PC-9 (cell line): ENCODE data around the gene NAT10. TPM values are rescaled to one million over a fixed set of nuclear protein-coding genes. Genes with fewer than 3 reads are reported as not detected.

Source experiments
- BruUV-seq: library from RNA; stranded (reverse); fragments of 400-500 nt; replicated peaks from 2 replicates; lab custom pipeline; 2021; lab: Mats Ljungman, UMichigan
- CTCF ChIA-PET: fragments of 300-600 bp; sonication (Branson Sonifier 250); formaldehyde crosslinking; loops from one replicate; lab custom pipeline; 2022; ENCODE audit warnings: antibody characterized with exemption; lab: Charles Lee
- POLR2A ChIA-PET: fragments of 300-600 bp; sonication (Branson Sonifier 250); formaldehyde crosslinking; loops from one replicate; lab custom pipeline; 2022; ENCODE audit warnings: antibody characterized with exemption; ENCODE audit not compliant: unreplicated experiment; lab: Charles Lee
- DNase-seq, 2 experiments: peaks; one replicate each; pipeline versions ENCODE4 v3.0.0 to v3.0.0-alpha.2; 2015 to 2022; ENCODE audit warnings: mixed read lengths in 1 of 2
- H2AFZ ChIP-seq: fragments of 200-600 bp; sonication (generic); 2 replicates; pipeline ENCODE4 v1.8.1; 2017; ENCODE audit warnings: antibody characterized with exemption
- H3F3A ChIP-seq: fragments of 200-600 bp; sonication (generic); 2 replicates; pipeline ENCODE4 v1.8.1; 2017; ENCODE audit warnings: antibody characterized with exemption, mild to moderate bottlenecking, low read depth; ENCODE audit not compliant: insufficient read depth
- H3K27ac ChIP-seq: fragments of 200-600 bp; sonication (generic); 2 replicates; pipeline ENCODE4 v1.6.1; 2016; ENCODE audit warnings: mixed run types
- H3K27me3 ChIP-seq: fragments of 200-600 bp; sonication (generic); 2 replicates; pipeline ENCODE4 v1.6.1; 2016; ENCODE audit warnings: low read depth, mixed run types; ENCODE audit not compliant: insufficient read depth
- H3K36me3 ChIP-seq: fragments of 200-600 bp; sonication (generic); 2 replicates; pipeline ENCODE4 v1.6.1; 2016; ENCODE audit warnings: low read depth, mixed run types
- H3K4me1 ChIP-seq: fragments of 200-600 bp; sonication (generic); replicated peaks from 2 replicates; pipeline ENCODE4 v1.6.1; 2016; ENCODE audit warnings: mixed run types; ENCODE audit not compliant: insufficient read depth
- H3K4me2 ChIP-seq: fragments of 200-600 bp; sonication (generic); 2 replicates; pipeline ENCODE4 v1.6.1; 2017; ENCODE audit warnings: mixed run types
- H3K4me3 ChIP-seq: fragments of 200-600 bp; sonication (generic); 2 replicates; pipeline ENCODE4 v1.6.1; 2016; ENCODE audit warnings: mixed run types
- H3K79me2 ChIP-seq: fragments of 200-600 bp; sonication (generic); 2 replicates; pipeline ENCODE4 v1.6.1; 2017; ENCODE audit warnings: low read depth, mixed run types
- H3K9me2 ChIP-seq: fragments of 200-600 bp; sonication (generic); 2 replicates; pipeline ENCODE4 v1.8.1; 2017; ENCODE audit warnings: mild to moderate bottlenecking; ENCODE audit not compliant: insufficient read depth
- H3K9me3 ChIP-seq: fragments of 200-600 bp; sonication (generic); 2 replicates; pipeline ENCODE4 v1.8.1; 2016; ENCODE audit warnings: low read depth; ENCODE audit not compliant: insufficient read depth
- H4K20me1 ChIP-seq: fragments of 200-600 bp; sonication (generic); 2 replicates; pipeline ENCODE4 v1.8.1; 2017; ENCODE audit not compliant: insufficient read depth
- EZH2 ChIP-seq: fragments of 200-600 bp; sonication (generic); IDR thresholded peaks from 2 replicates; pipeline ENCODE4 v1.8.0; 2017; ENCODE audit warnings: antibody characterized with exemption, low read depth
- intact Hi-C: fragments of 100-400 bp; cut with micrococcal nuclease; formaldehyde crosslinking; loops from one replicate; pipeline ENCODE4 v1.10.0; 2022; ENCODE audit not compliant: unreplicated experiment
- total RNA-seq: library from RNA; stranded (reverse); gene quantifications from 2 replicates; pipeline ENCODE4 v1.2.3, GENCODE V29; 2021
- TF ChIP-seq, protein P1 (sequence below): fragments of 200-600 bp; sonication (generic); conservative IDR thresholded peaks from 2 replicates; pipeline ENCODE4 v1.6.1; 2017; ENCODE audit warnings: mixed run types, antibody characterized with exemption, mild to moderate bottlenecking, moderate library complexity

The NAT10 gene
- total RNA-seq, 1 experiment from 2014 or later = 62.3 TPM

DNA sequence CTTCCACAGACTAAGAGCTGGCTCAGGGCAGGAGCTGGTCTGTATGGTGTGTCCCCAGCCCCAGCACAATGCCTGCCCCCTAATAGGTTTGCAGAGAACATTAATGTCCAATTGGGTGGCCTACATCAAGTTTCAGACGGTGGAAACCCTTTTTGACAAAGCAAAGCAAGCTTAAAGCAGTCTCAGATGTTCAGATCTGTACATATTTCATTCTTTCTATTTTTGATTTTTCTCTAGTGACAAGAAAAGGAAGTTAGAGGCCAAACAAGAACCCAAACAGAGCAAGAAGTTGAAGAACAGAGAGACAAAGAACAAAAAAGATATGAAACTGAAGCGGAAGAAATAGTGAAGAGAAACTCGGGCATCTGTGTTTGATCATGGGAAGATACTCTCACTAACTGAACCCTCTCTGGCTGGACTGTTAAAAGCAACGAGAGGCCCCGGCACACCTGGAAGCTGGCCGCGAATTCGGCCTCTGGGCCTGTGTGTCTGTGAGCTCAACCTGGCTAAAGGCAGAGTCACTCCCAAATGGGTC lies 40.5 kb downstream of the NAT10 start:
- no peaks in the 10 kb centered on the region for H3K4me1 ChIP-seq
- DNase-seq = no peak
- BruUV-seq = no TSS peak
- H3K27me3 ChIP-seq = no peaks in the 10 kb centered on the region
- no peak overlapping the region for H3K4me2 ChIP-seq
- no peaks in the 10 kb centered on the region for H3K79me2 ChIP-seq
- ChIA-PET POLR2A (no interaction called here), CTCF (no interaction called here)
- intact Hi-C loops = loop anchor here (5.0 kb wide), 1 partner anchor 321 kb away; no protein-coding TSS in a partner anchor
- H3F3A ChIP-seq = peaks cover 15% of the 10 kb centered on the region; the same call in 1 of the 2 replicates
- no peak overlapping the region for H3K4me3 ChIP-seq
- no peak overlapping the region for H3K27ac ChIP-seq
- no peaks in the 10 kb centered on the region for H4K20me1 ChIP-seq
- H3K36me3 ChIP-seq = peaks cover 43% of the 10 kb centered on the region; the same call in 1 of the 2 replicates
- no peak overlapping the region for H2AFZ ChIP-seq
- TF ChIP-seq EZH2 = no peak
- TF ChIP-seq, protein P1, sequence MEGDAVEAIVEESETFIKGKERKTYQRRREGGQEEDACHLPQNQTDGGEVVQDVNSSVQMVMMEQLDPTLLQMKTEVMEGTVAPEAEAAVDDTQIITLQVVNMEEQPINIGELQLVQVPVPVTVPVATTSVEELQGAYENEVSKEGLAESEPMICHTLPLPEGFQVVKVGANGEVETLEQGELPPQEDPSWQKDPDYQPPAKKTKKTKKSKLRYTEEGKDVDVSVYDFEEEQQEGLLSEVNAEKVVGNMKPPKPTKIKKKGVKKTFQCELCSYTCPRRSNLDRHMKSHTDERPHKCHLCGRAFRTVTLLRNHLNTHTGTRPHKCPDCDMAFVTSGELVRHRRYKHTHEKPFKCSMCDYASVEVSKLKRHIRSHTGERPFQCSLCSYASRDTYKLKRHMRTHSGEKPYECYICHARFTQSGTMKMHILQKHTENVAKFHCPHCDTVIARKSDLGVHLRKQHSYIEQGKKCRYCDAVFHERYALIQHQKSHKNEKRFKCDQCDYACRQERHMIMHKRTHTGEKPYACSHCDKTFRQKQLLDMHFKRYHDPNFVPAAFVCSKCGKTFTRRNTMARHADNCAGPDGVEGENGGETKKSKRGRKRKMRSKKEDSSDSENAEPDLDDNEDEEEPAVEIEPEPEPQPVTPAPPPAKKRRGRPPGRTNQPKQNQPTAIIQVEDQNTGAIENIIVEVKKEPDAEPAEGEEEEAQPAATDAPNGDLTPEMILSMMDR = no peak
- H3K9me3 ChIP-seq = no peaks in the 10 kb centered on the region
- H3K9me2 ChIP-seq = no peaks in the 10 kb centered on the region

DNA sequence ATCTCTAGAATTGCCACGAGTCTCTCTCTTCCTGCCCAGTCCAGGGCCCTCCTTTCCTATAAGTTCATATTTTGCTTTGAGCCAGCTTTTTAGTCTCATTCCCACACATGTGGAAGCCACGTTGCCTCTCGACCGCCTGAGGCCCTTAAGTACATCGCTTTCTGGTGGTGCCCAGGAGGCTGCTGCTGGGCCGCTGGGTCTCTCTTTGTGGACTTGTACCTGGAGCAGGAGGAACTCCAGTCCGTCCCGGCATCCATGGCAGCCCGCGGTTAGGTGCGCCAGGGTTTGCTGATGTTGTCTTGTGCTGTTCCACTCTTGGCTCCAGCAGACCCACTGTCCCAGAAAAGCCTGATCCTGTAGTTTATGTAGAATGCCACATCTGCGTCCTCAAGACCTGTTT lies 41.0 kb downstream of the NAT10 start:
- peaks cover 42% of the 10 kb centered on the region; the same call in 1 of the 2 replicates for H3K36me3 ChIP-seq
- CTCF ChIA-PET = no interaction called here
- intact Hi-C loops = loop anchor here (5.0 kb wide), 1 partner anchor 321 kb away; no protein-coding TSS in a partner anchor

DNA sequence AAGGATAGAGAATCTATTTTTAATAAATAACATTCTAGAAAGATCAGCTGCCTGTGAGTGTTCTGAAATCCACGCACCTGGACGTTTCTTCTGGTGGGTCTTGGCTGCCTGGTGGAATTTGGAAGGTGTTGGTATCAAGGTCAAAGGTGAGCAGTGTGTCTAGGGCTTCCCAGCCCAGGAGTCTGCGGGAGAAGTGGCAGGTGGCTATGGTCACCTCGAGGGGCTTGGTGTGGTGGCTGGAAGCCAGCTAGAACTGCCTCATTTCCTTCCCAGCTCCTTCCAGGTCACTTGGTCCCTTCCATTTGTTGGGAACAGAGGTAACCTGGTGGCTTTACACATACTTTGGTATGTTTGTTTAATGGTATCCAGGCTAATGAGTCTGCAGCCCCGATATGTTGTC lies 41.4 kb downstream of the NAT10 start:
- intact Hi-C loops = loop anchor here (5.0 kb wide), 1 partner anchor 320 kb away; no protein-coding TSS in a partner anchor
- BruUV-seq = no TSS peak
- no peaks in the 10 kb centered on the region for H3K27me3 ChIP-seq
- no peak overlapping the region for H3K4me2 ChIP-seq
- no peaks in the 10 kb centered on the region for H4K20me1 ChIP-seq
- no peaks in the 10 kb centered on the region for H3K9me3 ChIP-seq
- DNase-seq = no peak
- no peaks in the 10 kb centered on the region for H3K79me2 ChIP-seq
- H2AFZ ChIP-seq = no peak overlapping the region
- no peak overlapping the region for H3K27ac ChIP-seq
- H3K4me1 ChIP-seq = no peaks in the 10 kb centered on the region
- CTCF ChIA-PET = no interaction called here
- H3K9me2 ChIP-seq = no peaks in the 10 kb centered on the region
- H3K36me3 ChIP-seq = peaks cover 37% of the 10 kb centered on the region; the same call in 1 of the 2 replicates
- H3F3A ChIP-seq = peaks cover 24% of the 10 kb centered on the region; the same call in 1 of the 2 replicates
- POLR2A ChIA-PET = no interaction called here
- no peak overlapping the region for H3K4me3 ChIP-seq
- no peak for TF ChIP-seq EZH2
- TF ChIP-seq, protein P1 = no peak

More for the DNA sequence above, 41.0 kb downstream of the NAT10 start:
- no peak overlapping the region for H3K4me3 ChIP-seq
- DNase-seq = no peak
- peaks cover 20% of the 10 kb centered on the region; the same call in 1 of the 2 replicates for H3F3A ChIP-seq
- H3K4me2 ChIP-seq = no peak overlapping the region
- no peaks in the 10 kb centered on the region for H3K27me3 ChIP-seq
- H3K9me3 ChIP-seq = no peaks in the 10 kb centered on the region
- POLR2A ChIA-PET = no interaction called here
- H3K27ac ChIP-seq = no peak overlapping the region
- no peaks in the 10 kb centered on the region for H4K20me1 ChIP-seq
- no peaks in the 10 kb centered on the region for H3K79me2 ChIP-seq
- BruUV-seq = no TSS peak
- no peaks in the 10 kb centered on the region for H3K9me2 ChIP-seq
- H2AFZ ChIP-seq = no peak overlapping the region
- TF ChIP-seq EZH2 = no peak
- TF ChIP-seq, protein P1 = no peak
- no peaks in the 10 kb centered on the region for H3K4me1 ChIP-seq
